Neural cell (in vitro differentiated cells): Measurements from ENCODE around the gene PRKG1. TPM values are rescaled to one million over a fixed set of nuclear protein-coding genes. Genes with fewer than 3 reads are reported as not detected.

Source experiments
- H2AFZ ChIP-seq: fragments of 200-600, 300-800 bp; sonication (generic), shearing (Covaris generic); 2 replicates; pipeline ENCODE4 v1.6.0; 2014; ENCODE audit warnings: low read depth, mild to moderate bottlenecking, antibody characterized with exemption, low read length, moderate library complexity
- H3F3A ChIP-seq: fragments of 200-600 bp; shearing (Covaris generic); 2 replicates; pipeline ENCODE4 v1.6.1; 2016; ENCODE audit warnings: mild to moderate bottlenecking, moderate library complexity, mixed read lengths, antibody characterized with exemption, low read length; ENCODE audit not compliant: insufficient read depth, poor library complexity, severe bottlenecking
- H3K27ac ChIP-seq: fragments of 200-600, 300-800 bp; sonication (generic), shearing (Covaris generic); 2 replicates; pipeline ENCODE4 v1.5.1; 2014; ENCODE audit warnings: mild to moderate bottlenecking, low read length, moderate library complexity
- H3K27me3 ChIP-seq: fragments of 300-800, 200-600 bp; sonication (generic), shearing (Covaris generic); 2 replicates; pipeline ENCODE4 v1.6.0; 2014; ENCODE audit warnings: mild to moderate bottlenecking, low read depth, low read length, moderate library complexity; ENCODE audit not compliant: insufficient read depth
- H3K36me3 ChIP-seq: fragments of 300-800, 200-600 bp; sonication (generic), shearing (Covaris generic); 2 replicates; pipeline ENCODE4 v1.5.1; 2014; ENCODE audit warnings: mild to moderate bottlenecking, antibody characterized with exemption, low read length, moderate library complexity; ENCODE audit not compliant: insufficient read depth
- H3K4me2 ChIP-seq: fragments of 300-800, 200-600 bp; sonication (generic), shearing (Covaris generic); 2 replicates; pipeline ENCODE4 v1.6.0; 2014; ENCODE audit warnings: mild to moderate bottlenecking, low read length
- H3K4me3 ChIP-seq: fragments of 300-800, 200-600 bp; sonication (generic), shearing (Covaris generic); 2 replicates; pipeline ENCODE4 v1.5.1; 2014; ENCODE audit warnings: mild to moderate bottlenecking, low read length, moderate library complexity
- H3K79me2 ChIP-seq: fragments of 200-600 bp; shearing (Covaris generic); replicated peaks from 2 replicates; pipeline ENCODE4 v1.6.0; 2014; ENCODE audit warnings: mild to moderate bottlenecking, low read length, moderate library complexity; ENCODE audit not compliant: insufficient read depth
- H3K9ac ChIP-seq: fragments of 300-800, 200-600 bp; sonication (generic), shearing (Covaris generic); 2 replicates; pipeline ENCODE4 v1.6.1; 2016; ENCODE audit warnings: mild to moderate bottlenecking, low read length, mixed read lengths
- H3K9me2 ChIP-seq: fragments of 200-600 bp; shearing (Covaris generic); 2 replicates; pipeline ENCODE4 v1.6.1; 2016; ENCODE audit warnings: mild to moderate bottlenecking, low read length, mixed read lengths; ENCODE audit not compliant: insufficient read depth
- H3K9me3 ChIP-seq: fragments of 200-600, 300-800 bp; sonication (generic), shearing (Covaris generic); 2 replicates; pipeline ENCODE4 v1.6.1; 2016; ENCODE audit warnings: mild to moderate bottlenecking, mixed run types, low read length, moderate library complexity, mixed read lengths
- H4K20me1 ChIP-seq: fragments of 200-600 bp; shearing (Covaris generic); 2 replicates; pipeline ENCODE4 v1.6.1; 2016; ENCODE audit warnings: mild to moderate bottlenecking, mixed run types; ENCODE audit not compliant: insufficient read depth
- EP300 ChIP-seq: fragments of 450-650 bp; conservative IDR thresholded peaks from 2 replicates; pipeline ENCODE4 v1.6.1; 2014; ENCODE audit warnings: antibody characterized with exemption, mild to moderate bottlenecking, moderate library complexity; ENCODE audit not compliant: poor library complexity, severe bottlenecking
- EZH2 ChIP-seq: fragments of 200-600, 300-800 bp; shearing (Covaris generic), sonication (generic); IDR thresholded peaks from 2 replicates; pipeline ENCODE4 v1.6.1; 2014; ENCODE audit warnings: antibody characterized with exemption, low read length, borderline replicate concordance, mild to moderate bottlenecking; ENCODE audit not compliant: insufficient read depth, poor library complexity, severe bottlenecking
- MXI1 ChIP-seq: fragments of 450-650 bp; conservative IDR thresholded peaks from 2 replicates; pipeline ENCODE4 v1.6.1; 2014; ENCODE audit warnings: antibody characterized with exemption, mild to moderate bottlenecking; ENCODE audit not compliant: poor library complexity, severe bottlenecking
- POLR2AphosphoS5 ChIP-seq: IDR thresholded peaks from 2 replicates; pipeline ENCODE4 v1.6.1; 2012
- RAD21 ChIP-seq: fragments of 450-650 bp; conservative IDR thresholded peaks from 2 replicates; pipeline ENCODE4 v1.6.1; 2014; ENCODE audit warnings: antibody characterized with exemption, mild to moderate bottlenecking, moderate library complexity
- SMC3 ChIP-seq: fragments of 450-650 bp; conservative IDR thresholded peaks from 2 replicates; pipeline ENCODE4 v1.6.1; 2014; ENCODE audit warnings: antibody characterized with exemption, mild to moderate bottlenecking, moderate library complexity; ENCODE audit not compliant: poor library complexity
- TAF1 ChIP-seq: IDR thresholded peaks from 2 replicates; pipeline ENCODE4 v1.6.1; 2012; ENCODE audit warnings: low read depth
- polyA plus RNA-seq: library from polyadenylated mRNA; depleted of rRNA; stranded (reverse); fragments of >200 nt; gene quantifications from 2 replicates; pipeline ENCODE4 v1.2.3, GENCODE V29; 2014
- TF ChIP-seq, protein P1 (sequence below): IDR thresholded peaks from 2 replicates; pipeline ENCODE4 v1.6.1; 2012; ENCODE audit warnings: borderline replicate concordance
- TF ChIP-seq, protein P2 (sequence below): fragments of 450-650 bp; IDR thresholded peaks from 2 replicates; pipeline ENCODE4 v1.5.1; 2014; ENCODE audit warnings: antibody characterized with exemption, mild to moderate bottlenecking, moderate library complexity; ENCODE audit not compliant: poor library complexity, severe bottlenecking

Gene PRKG1
- polyA plus RNA-seq, 1 donor from 2014 or later: 2.2 TPM

DNA sequence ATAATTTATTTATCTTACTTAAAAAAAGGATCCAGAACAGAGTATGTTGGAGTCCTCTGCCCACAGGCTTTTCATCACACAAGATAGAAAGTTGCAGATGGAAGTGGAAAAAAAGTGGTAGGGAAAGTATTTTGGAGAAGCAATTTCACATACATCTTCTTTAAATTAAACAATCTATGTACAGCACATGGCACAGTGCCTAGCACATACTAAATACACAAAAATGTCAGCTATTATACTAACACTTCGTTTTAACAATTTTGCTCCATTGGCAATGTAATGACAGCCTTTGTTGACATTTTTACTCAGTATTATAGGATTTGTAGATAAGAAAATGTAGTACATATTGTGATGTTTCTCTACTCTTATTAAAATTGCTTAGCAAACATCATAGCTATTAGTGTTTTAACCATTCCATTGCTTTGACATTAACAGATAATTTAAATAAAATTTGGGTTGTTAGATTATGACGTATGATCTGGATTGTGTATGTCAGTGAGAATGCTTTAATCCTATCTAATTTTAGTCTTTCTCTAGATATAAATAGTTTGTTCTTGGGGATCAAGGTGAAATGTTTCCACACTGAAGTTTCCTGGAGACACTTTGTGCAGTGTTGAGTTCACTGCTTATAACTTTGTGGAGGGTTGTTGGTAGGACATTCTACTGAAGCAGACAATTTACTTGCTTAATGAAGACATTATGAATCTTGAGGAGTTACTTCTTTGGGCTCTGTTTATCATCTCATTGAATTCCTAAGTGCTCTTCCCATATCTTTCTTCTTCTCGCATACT, 1037.0 kb downstream of the PRKG1 start:
- H3K36me3 ChIP-seq: no peaks in the 10 kb centered on the region
- H3K79me2 ChIP-seq: no peaks in the 10 kb centered on the region
- no peaks in the 10 kb centered on the region for H4K20me1 ChIP-seq
- H3K4me3 ChIP-seq: no peak overlapping the region
- H2AFZ ChIP-seq: no peak overlapping the region
- no peaks in the 10 kb centered on the region for H3K27me3 ChIP-seq
- H3K27ac ChIP-seq: no peak overlapping the region
- TF ChIP-seq MXI1 (no peak), RAD21 (no peak), POLR2AphosphoS5 (no peak), TAF1 (no peak), EZH2 (no peak), EP300 (no peak), SMC3 (no peak)
- TF ChIP-seq, protein P1, sequence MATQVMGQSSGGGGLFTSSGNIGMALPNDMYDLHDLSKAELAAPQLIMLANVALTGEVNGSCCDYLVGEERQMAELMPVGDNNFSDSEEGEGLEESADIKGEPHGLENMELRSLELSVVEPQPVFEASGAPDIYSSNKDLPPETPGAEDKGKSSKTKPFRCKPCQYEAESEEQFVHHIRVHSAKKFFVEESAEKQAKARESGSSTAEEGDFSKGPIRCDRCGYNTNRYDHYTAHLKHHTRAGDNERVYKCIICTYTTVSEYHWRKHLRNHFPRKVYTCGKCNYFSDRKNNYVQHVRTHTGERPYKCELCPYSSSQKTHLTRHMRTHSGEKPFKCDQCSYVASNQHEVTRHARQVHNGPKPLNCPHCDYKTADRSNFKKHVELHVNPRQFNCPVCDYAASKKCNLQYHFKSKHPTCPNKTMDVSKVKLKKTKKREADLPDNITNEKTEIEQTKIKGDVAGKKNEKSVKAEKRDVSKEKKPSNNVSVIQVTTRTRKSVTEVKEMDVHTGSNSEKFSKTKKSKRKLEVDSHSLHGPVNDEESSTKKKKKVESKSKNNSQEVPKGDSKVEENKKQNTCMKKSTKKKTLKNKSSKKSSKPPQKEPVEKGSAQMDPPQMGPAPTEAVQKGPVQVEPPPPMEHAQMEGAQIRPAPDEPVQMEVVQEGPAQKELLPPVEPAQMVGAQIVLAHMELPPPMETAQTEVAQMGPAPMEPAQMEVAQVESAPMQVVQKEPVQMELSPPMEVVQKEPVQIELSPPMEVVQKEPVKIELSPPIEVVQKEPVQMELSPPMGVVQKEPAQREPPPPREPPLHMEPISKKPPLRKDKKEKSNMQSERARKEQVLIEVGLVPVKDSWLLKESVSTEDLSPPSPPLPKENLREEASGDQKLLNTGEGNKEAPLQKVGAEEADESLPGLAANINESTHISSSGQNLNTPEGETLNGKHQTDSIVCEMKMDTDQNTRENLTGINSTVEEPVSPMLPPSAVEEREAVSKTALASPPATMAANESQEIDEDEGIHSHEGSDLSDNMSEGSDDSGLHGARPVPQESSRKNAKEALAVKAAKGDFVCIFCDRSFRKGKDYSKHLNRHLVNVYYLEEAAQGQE: no peak
- TF ChIP-seq, protein P2, sequence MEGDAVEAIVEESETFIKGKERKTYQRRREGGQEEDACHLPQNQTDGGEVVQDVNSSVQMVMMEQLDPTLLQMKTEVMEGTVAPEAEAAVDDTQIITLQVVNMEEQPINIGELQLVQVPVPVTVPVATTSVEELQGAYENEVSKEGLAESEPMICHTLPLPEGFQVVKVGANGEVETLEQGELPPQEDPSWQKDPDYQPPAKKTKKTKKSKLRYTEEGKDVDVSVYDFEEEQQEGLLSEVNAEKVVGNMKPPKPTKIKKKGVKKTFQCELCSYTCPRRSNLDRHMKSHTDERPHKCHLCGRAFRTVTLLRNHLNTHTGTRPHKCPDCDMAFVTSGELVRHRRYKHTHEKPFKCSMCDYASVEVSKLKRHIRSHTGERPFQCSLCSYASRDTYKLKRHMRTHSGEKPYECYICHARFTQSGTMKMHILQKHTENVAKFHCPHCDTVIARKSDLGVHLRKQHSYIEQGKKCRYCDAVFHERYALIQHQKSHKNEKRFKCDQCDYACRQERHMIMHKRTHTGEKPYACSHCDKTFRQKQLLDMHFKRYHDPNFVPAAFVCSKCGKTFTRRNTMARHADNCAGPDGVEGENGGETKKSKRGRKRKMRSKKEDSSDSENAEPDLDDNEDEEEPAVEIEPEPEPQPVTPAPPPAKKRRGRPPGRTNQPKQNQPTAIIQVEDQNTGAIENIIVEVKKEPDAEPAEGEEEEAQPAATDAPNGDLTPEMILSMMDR: no peak
- no peaks in the 10 kb centered on the region for H3K9me3 ChIP-seq
- H3K9ac ChIP-seq: no peak overlapping the region
- H3K4me2 ChIP-seq: no peak overlapping the region
- no peaks in the 10 kb centered on the region for H3F3A ChIP-seq
- H3K9me2 ChIP-seq: no peaks in the 10 kb centered on the region

DNA sequence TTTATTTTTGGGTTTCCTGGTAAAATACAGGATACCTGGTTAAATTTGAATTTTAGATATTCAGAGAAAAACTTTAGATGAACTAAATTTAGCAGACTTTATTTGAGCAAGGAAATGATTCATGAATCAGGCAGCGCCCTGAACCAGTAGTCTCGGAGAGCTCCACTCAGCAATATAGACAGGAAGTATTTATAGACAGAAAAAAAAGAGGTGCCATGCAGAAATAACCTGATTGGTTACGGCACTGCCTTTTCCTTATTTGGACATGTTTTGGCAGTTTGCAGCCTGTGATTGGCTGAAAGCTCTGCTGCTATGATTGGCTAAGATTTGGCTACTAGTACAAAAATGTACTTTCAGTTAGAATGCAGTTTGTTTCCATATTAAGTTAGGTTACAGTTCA, 1041.5 kb downstream of the PRKG1 start:
- Histone ChIP-seq H3K9me2 (no peaks in the 10 kb centered on the region), H3F3A (no peaks in the 10 kb centered on the region), H3K27me3 (no peaks in the 10 kb centered on the region), H3K36me3 (no peaks in the 10 kb centered on the region), H3K79me2 (no peaks in the 10 kb centered on the region), H3K27ac (no peak overlapping the region), H3K4me3 (no peak overlapping the region), H3K9ac (no peak overlapping the region), H3K4me2 (no peak overlapping the region), H4K20me1 (no peaks in the 10 kb centered on the region), H2AFZ (no peak overlapping the region), H3K9me3 (no peaks in the 10 kb centered on the region)
- TF ChIP-seq, protein P1: no peak
- TF ChIP-seq EZH2 (no peak), POLR2AphosphoS5 (no peak), SMC3 (no peak), TAF1 (no peak), MXI1 (no peak), RAD21 (no peak), EP300 (no peak)
- TF ChIP-seq, protein P2: no peak
